GM12878 (cell line): ENCODE results near the gene CORO1C. TPM values are rescaled to one million over a fixed set of nuclear protein-coding genes. Genes with fewer than 3 reads are reported as not detected.

Experiments
- ATF7 ChIP-seq: fragments of 450-650 bp; IDR thresholded peaks from 2 replicates; pipeline ENCODE4 v1.6.1; 2016; ENCODE audit warnings: low read depth, mild to moderate bottlenecking
- BCLAF1 ChIP-seq: fragments of 450-650 bp; IDR thresholded peaks from 2 replicates; pipeline ENCODE4 v1.6.1; 2017; ENCODE audit warnings: antibody characterized with exemption, mild to moderate bottlenecking, moderate library complexity
- CEBPB ChIP-seq, 2 experiments: fragments of 150-350 bp in 1 of 2; IDR thresholded peaks; 2 replicates each; pipeline ENCODE4 v1.6.1; 2012 to 2014; ENCODE audit warnings: low read depth in 2 of 2, low read length in 2 of 2, borderline replicate concordance in 1 of 2, inconsistent platforms in 1 of 2
- FOXK2 ChIP-seq: fragments of 450-650 bp; IDR thresholded peaks from 2 replicates; pipeline ENCODE4 v1.6.1; 2017; ENCODE audit warnings: mild to moderate bottlenecking, moderate library complexity
- PKNOX1 ChIP-seq: fragments of 450-650 bp; IDR thresholded peaks from 2 replicates; pipeline ENCODE4 v1.6.1; 2016; ENCODE audit warnings: mild to moderate bottlenecking
- RAD21 ChIP-seq: IDR thresholded peaks from 2 replicates; pipeline ENCODE4 v1.6.1; 2011; ENCODE audit warnings: mild to moderate bottlenecking, low read depth, low read length, moderate library complexity; ENCODE audit not compliant: insufficient read depth
- TCF12 ChIP-seq: IDR thresholded peaks from 2 replicates; pipeline ENCODE4 v1.6.1; 2011; ENCODE audit warnings: low read depth, mild to moderate bottlenecking, low read length
- polyA plus RNA-seq, 11 experiments: library from polyadenylated mRNA; depleted of rRNA in 4 of 11; unstranded in 6 of 11; stranded (reverse) in 5 of 11; fragments of >200 nt; fragmentation: Nextera tagmentation in 4 of 11; fragmentation: Illumina TruSeq in 1 of 11; extraction: Ambion mirVana in 4 of 11; extraction: Trizol in 1 of 11; gene quantifications; 1 replicate in 1 of 11; 2 replicates in 10 of 11; pipeline versions ENCODE4 v1.2.1 to v1.2.3, GENCODE V29; 2011 to 2016; ENCODE audit warnings: inconsistent platforms in 2 of 11, missing spikeins in 2 of 11, low read depth in 1 of 11
- total RNA-seq, 4 experiments: library from RNA; depleted of rRNA in 3 of 4; stranded (reverse); fragments of >200 nt in 3 of 4; fragmentation: Illumina TruSeq in 1 of 4; extraction: Trizol in 1 of 4; gene quantifications; 2 replicates each; pipeline versions ENCODE4 v1.2.1 to v1.2.3, GENCODE V29; 2013 to 2021

Gene CORO1C
- total and polyA plus RNA-seq, 10 of the 15 experiments (the other 5 are each of a cell fraction or from before 2014, with no cell fraction given): 52.7 to 254 (median 171) TPM

GRCh38 chr12:108721824-108722223, 9.5 kb downstream of the CORO1C start (continued):
- TF ChIP-seq ATF7 (no peak), TCF12 (no peak), BCLAF1 (no peak), CEBPB (IDR thresholded peaks at IDR 0.05; ENCODE audit: borderline replicate concordance in 1 of 2, low read depth in 2 of 2, low read length in 2 of 2) (no peak), PKNOX1 (no peak), FOXK2 (no peak), RAD21 (no peak)
